Peyer's patch (tissue), 4 donors: ENCODE results near the gene RBM39.

Experiments
- CTCF ChIP-seq, 6 experiments: fragments of 450-650 bp in 4 of 6; fragments of 200-600 bp in 2 of 6; sonication (generic) in 1 of 6; IDR thresholded peaks; one replicate each; pipeline ENCODE4 v1.5.1; 2017 to 2019; ENCODE audit warnings: antibody characterized with exemption in 6 of 6, mild to moderate bottlenecking in 3 of 6, moderate library complexity in 1 of 6
- POLR2A ChIP-seq, 2 donors: fragments of 450-650 bp; IDR thresholded peaks; one replicate each; pipeline ENCODE4 v1.5.1; 2017; ENCODE audit warnings: antibody characterized with exemption in 2 of 2, mild to moderate bottlenecking in 2 of 2, moderate library complexity in 2 of 2

- TF ChIP-seq CTCF (IDR thresholded peaks at IDR 0.05): peak in 1 of 6 experiments; percentile 10
- TF ChIP-seq POLR2A (IDR thresholded peaks at IDR 0.05): peak; percentile 74 to 90
These were observed 77.4 kb downstream of the RBM39 start, which contains the start of the genes CPNE1 and RBM12 for GRCh38 chr20:35664466-35665206.
